Cerebellar nuclear complex (tissue), 1 donor: ENCODE data around the gene PKLR.
A peak's percentile ranks its signal among the peaks of the same experiment; 100 is the strongest.
"Not testable (repeated sequence)": the region's sequence is repeated elsewhere in the genome, so short reads cannot be mapped to it uniquely, and the experiment has no call there.

Source experiments
- DNase-seq, 2 experiments: peaks; one replicate each; lab custom pipeline; 2025; lab: John Stamatoyannopoulos, UW

The PKLR gene

DNA sequence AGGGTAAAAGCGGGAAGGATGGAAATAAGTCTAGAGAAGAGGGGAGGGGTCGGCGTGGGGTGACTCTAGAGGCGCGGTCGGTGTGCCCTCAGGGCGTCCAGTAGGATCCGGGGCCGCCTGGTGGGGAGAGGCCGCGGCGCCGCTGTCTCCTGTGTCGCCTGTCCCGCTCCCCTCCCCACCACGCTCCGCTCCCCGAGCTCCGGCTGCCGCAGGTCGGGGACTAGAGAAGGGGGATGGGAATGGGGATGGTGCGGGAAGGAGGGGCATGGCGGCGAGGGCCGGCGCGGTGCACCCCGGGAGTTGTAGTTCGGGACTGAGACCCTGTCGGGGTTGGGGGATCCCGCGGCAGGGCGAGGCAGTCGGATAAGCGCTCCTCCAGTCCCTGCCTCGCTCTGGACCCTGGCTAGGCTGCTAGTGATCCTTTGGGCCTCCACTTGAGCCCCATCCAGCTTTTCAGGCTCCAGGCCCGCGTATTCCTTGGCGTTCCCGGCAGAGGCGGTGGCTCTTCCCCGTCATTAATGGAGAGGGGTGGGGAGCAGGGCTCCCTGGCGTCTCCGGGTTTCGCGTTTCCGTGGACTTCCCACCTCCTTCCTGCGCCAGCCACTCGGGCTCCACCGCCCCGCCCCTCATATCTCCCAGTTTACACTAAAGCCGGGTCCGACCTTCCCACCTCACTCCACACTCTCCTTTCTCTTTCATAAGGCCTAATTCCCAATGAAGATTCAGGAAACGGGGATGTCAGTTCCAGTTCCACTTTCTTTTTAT lies 45.8 kb downstream of the PKLR start, which contains the start of gene ENTREP3:
ENTREP3 (minus strand) TSS at position 241 of the 765 bp plus-strand sequence. CDS start 606 bp downstream, outside the sequence.
- peak; percentile 17 to 68 for DNase-seq

DNA sequence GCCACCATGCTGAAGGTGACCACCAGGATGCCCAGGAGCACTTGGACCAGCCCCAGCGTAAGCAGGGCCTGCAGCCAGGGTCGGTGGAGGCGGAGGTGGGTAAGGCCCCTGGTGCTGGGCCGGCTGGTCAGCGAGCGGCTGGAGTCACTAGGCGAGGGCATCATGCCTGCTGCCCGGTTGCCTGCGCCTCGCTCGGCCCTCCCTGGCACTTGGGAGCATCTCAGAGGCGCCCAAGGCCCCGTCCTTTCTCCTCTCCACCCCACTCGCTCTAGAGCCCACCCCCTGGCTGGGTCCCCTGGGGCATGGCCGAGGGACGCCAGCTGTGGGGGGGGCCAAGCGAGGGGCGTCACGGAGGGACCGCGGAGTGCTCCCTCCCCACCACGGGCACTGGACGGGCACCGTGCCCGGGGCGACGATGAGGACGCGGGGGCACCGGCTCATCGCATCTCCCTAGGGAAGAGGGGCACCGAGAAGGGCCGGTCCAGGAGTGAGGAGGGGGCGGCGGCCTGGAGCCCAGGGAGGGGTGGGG lies 46.5 kb downstream of the PKLR start:
- DNase-seq: no peak

- DNase-seq: no peak
Observed at GRCh38 chr1:155254228-155254713, 47.0 kb downstream of the PKLR start.

- no peak for DNase-seq
Observed at GRCh38 chr1:155253797-155254196, 47.4 kb downstream of the PKLR start.

- no peak for DNase-seq
Observed at GRCh38 chr1:155253208-155253607, 48.0 kb downstream of the PKLR start.

GRCh38 chr1:155251566-155251965 lies 49.7 kb downstream of the PKLR start:
- no peak for DNase-seq

- DNase-seq: peak; percentile 25 to 78
Observed at GRCh38 chr1:155250633-155251449, 50.4 kb downstream of the PKLR start.

- no peak for DNase-seq
Observed at GRCh38 chr1:155250246-155250632, 51.0 kb downstream of the PKLR start.

GRCh38 chr1:155247667-155248553 lies 53.3 kb downstream of the PKLR start:
- no peak for DNase-seq

- DNase-seq: not testable (repeated sequence)
Observed at GRCh38 chr1:155246796-155247195, 54.4 kb downstream of the PKLR start.

- no peak for DNase-seq
Observed at GRCh38 chr1:155245163-155245524, 56.1 kb downstream of the PKLR start.

- peak; percentile 97 to 100 for DNase-seq
Observed at GRCh38 chr1:155244368-155245162, 56.7 kb downstream of the PKLR start.

DNA sequence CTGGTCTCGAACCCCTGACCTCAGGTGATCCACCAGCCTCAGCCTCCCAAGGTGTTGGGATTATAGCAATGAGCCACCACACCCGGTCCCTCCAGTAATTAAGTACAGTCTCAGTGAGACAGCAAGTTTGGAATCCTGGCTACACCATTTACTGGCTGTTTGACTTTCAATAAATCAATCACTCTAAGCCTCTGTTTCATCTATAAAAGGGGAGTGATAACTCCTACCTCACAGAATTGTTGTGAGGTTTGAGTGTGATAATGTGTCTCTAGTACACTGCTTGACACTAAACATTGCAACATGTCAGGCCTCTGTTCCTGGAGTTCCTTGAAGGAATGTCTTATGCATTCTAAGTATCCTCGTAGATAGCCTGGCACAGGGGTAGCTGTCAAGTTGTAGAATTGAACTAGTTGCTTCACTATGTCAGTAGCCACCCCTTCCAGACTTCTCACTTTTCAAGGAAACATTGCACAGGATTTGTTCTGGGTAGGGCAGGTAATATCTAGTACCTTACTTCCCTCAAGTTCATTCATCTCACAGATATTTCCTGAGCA lies 58.4 kb downstream of the PKLR start:
- no peak for DNase-seq

GRCh38 chr1:155241841-155242264 lies 59.4 kb downstream of the PKLR start:
- DNase-seq: no peak

- peak; percentile 46 to 48 for DNase-seq
Observed at GRCh38 chr1:155241069-155241679, 60.1 kb downstream of the PKLR start.
